KMS-11 (cell line): Measurements from ENCODE around the gene CBX6.

Experiments used
- H2AFZ ChIP-seq: fragments of 200-600 bp; sonication (generic); 2 replicates; pipeline ENCODE4 v1.6.1; 2016; ENCODE audit warnings: antibody characterized with exemption, mixed run types, low read depth
- H3K27ac ChIP-seq: fragments of 200-600 bp; sonication (generic); 2 replicates; pipeline ENCODE4 v1.6.1; 2016; ENCODE audit warnings: mild to moderate bottlenecking, mixed run types
- H3K27me3 ChIP-seq: fragments of 200-600 bp; sonication (generic); 2 replicates; pipeline ENCODE4 v1.6.1; 2017; ENCODE audit warnings: mild to moderate bottlenecking, low read depth, mixed run types, moderate library complexity; ENCODE audit not compliant: insufficient read depth
- H3K36me3 ChIP-seq: fragments of 200-600 bp; sonication (generic); 2 replicates; pipeline ENCODE4 v1.6.1; 2017; ENCODE audit warnings: mild to moderate bottlenecking, mixed run types; ENCODE audit not compliant: insufficient read depth
- H3K4me1 ChIP-seq: fragments of 200-600 bp; sonication (generic); 2 replicates; pipeline ENCODE4 v1.6.1; 2016; ENCODE audit warnings: mild to moderate bottlenecking, low read depth, mixed run types; ENCODE audit not compliant: poor library complexity, severe bottlenecking
- H3K4me2 ChIP-seq: fragments of 200-600 bp; sonication (generic); 2 replicates; pipeline ENCODE4 v1.7.0; 2016; ENCODE audit warnings: mild to moderate bottlenecking, mixed run types
- H3K4me3 ChIP-seq: fragments of 200-600 bp; sonication (generic); IDR thresholded peaks from 2 replicates; pipeline ENCODE4 v1.6.1; 2017; ENCODE audit warnings: low read depth, low read length, mixed read lengths; ENCODE audit not compliant: insufficient read depth
- H3K79me2 ChIP-seq: fragments of 200-600 bp; sonication (generic); 2 replicates; pipeline ENCODE4 v1.6.1; 2016; ENCODE audit warnings: low read depth, mixed run types; ENCODE audit not compliant: insufficient read depth
- H3K9ac ChIP-seq: fragments of 200-600 bp; sonication (generic); 2 replicates; pipeline ENCODE4 v1.6.1; 2016; ENCODE audit warnings: mild to moderate bottlenecking, mixed run types
- H4K20me1 ChIP-seq: fragments of 200-600 bp; sonication (generic); 2 replicates; pipeline ENCODE4 v1.6.1; 2016; ENCODE audit warnings: mild to moderate bottlenecking, mixed run types; ENCODE audit not compliant: insufficient read depth
- CTCF ChIP-seq: fragments of 200-600 bp; sonication (generic); conservative IDR thresholded peaks from 2 replicates; pipeline ENCODE4 v1.6.1; 2017; ENCODE audit warnings: low read depth, mild to moderate bottlenecking, antibody characterized with exemption, low read length, moderate library complexity, mixed read lengths

Gene CBX6

DNA sequence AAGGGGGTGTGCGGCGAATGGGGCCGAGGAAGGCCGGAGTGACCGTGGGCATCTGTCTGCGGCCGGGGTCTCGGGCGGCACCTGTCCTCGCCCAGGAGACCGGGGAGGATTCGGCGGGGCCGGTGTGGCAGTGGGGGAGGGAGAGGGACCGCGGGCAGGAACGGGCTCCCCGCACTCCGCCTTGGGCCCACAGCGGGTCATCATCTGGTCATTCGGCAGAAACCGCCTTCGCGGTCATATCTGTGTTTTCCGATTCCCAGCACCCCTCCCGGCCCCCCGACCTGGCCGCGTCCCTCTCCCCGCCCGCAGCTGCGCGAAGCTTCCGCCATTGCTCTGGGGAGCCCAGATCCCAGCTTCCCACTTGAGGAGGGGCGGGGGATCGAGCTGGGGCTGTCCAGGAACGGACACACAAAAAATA is 824 bp upstream of the CBX6 start:
- Histone ChIP-seq H3K36me3 (no peaks in the 10 kb centered on the region), H3K79me2 (peaks cover 12% of the 10 kb centered on the region), H3K27ac (peak overlapping the region; percentile 62), H3K4me1 (peaks cover 40% of the 10 kb centered on the region), H3K9ac (peak overlapping the region; percentile 84), H3K27me3 (no peaks in the 10 kb centered on the region), H4K20me1 (no peaks in the 10 kb centered on the region), H3K4me3 (no peak overlapping the region), H2AFZ (peak overlapping the region; percentile 99), H3K4me2 (peak overlapping the region; percentile 97)
- TF ChIP-seq CTCF, result no peak

GRCh38 chr22:38871360-38872171 is 450 bp downstream of the CBX6 start:
- Histone ChIP-seq H3K9ac (peak overlapping the region; percentile 81), H2AFZ (0 out of 2 replicates have a peak overlapping the region, but pooled peaks have one; percentile 2), H3K79me2 (peaks cover 12% of the 10 kb centered on the region), H3K27ac (peak overlapping the region; percentile 70), H3K4me1 (peaks cover 40% of the 10 kb centered on the region), H3K4me2 (peak overlapping the region; percentile 85), H3K36me3 (no peaks in the 10 kb centered on the region), H3K4me3 (no peak overlapping the region), H3K27me3 (no peaks in the 10 kb centered on the region), H4K20me1 (no peaks in the 10 kb centered on the region)
- TF ChIP-seq CTCF, result no peak

DNA sequence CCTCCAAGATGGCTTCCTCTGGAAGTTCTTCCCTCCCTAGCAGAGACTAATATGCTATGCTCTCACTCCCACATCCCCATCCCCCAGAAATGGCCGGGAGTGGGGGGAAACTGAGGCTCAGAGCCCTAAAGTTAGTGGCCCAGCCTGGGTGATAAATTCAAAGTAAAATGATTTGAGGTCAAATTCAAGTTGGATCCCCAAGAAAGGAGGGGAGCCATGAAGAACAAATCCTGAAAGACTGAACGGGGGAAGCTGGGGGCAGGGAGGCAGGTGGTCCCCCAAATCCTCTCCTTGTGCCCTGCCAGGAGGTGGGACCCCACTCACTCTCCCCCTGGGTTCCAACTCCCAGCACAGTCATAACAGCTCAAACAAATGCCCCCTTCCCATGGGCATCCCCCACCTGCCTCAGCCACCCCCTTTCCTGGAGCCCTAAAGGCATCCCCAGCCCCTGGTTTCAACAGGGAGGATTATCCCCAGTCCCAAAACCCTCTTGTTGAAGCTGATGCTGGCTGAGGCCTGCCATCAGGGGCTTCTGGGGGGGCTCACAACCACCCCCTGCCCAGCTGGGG is 1.1 kb downstream of the CBX6 start:
- TF ChIP-seq CTCF, result no peak
- Histone ChIP-seq H3K4me3 (no peak overlapping the region), H3K4me1 (peaks cover 40% of the 10 kb centered on the region), H3K4me2 (peak overlapping the region; percentile 85), H3K27me3 (no peaks in the 10 kb centered on the region), H3K27ac (peak overlapping the region; percentile 70), H3K79me2 (peaks cover 12% of the 10 kb centered on the region), H3K36me3 (no peaks in the 10 kb centered on the region), H4K20me1 (no peaks in the 10 kb centered on the region), H2AFZ (no peak overlapping the region), H3K9ac (peak overlapping the region; percentile 81; the same call in 1 of the 2 replicates)

GRCh38 chr22:38870312-38870741 is 1.7 kb downstream of the CBX6 start:
- Histone ChIP-seq H3K79me2 (peaks cover 12% of the 10 kb centered on the region), H3K4me1 (peaks cover 40% of the 10 kb centered on the region), H3K4me2 (peak overlapping the region; percentile 85), H3K36me3 (no peaks in the 10 kb centered on the region), H2AFZ (no peak overlapping the region), H3K27ac (no peak overlapping the region; the same call in 1 of the 2 replicates), H4K20me1 (no peaks in the 10 kb centered on the region), H3K4me3 (no peak overlapping the region), H3K27me3 (no peaks in the 10 kb centered on the region), H3K9ac (peak overlapping the region; percentile 81; the same call in 1 of the 2 replicates)
- peak; percentile 94 for TF ChIP-seq CTCF
